HepG2 (cell line): Measurements from ENCODE around the gene SPTBN5. TPM values are rescaled to one million over a fixed set of nuclear protein-coding genes. Genes with fewer than 3 reads are reported as not detected.

Experiments used
- GZF1 ChIP-seq: sonication (generic); formaldehyde crosslinking; IDR thresholded peaks from 2 replicates; pipeline ENCODE4 v1.5.1; 2020; ENCODE audit warnings: mild to moderate bottlenecking, missing genetic modification reagents
- MED1 ChIP-seq: sonication (generic); formaldehyde crosslinking; IDR thresholded peaks from 2 replicates; pipeline ENCODE4 v1.4.0; 2020; ENCODE audit warnings: missing genetic modification reagents
- PHB2 ChIP-seq: fragments of 450-650 bp; IDR thresholded peaks from 2 replicates; pipeline ENCODE4 v1.6.1; 2018; ENCODE audit not compliant: partially characterized antibody
- POLR2G ChIP-seq: fragments of 200-400 bp; formaldehyde crosslinking; IDR thresholded peaks from 2 replicates; pipeline ENCODE4 v1.6.1; 2018; ENCODE audit warnings: mild to moderate bottlenecking, low read depth, low read length, moderate library complexity
- PREB ChIP-seq: sonication (generic); formaldehyde crosslinking; IDR thresholded peaks from 2 replicates; pipeline ENCODE4 v1.4.0; 2020; ENCODE audit warnings: missing genetic modification reagents
- RARG ChIP-seq: sonication (generic); formaldehyde crosslinking; IDR thresholded peaks from 2 replicates; pipeline ENCODE4 v1.4.0; 2020; ENCODE audit warnings: low read depth, mild to moderate bottlenecking, missing genetic modification reagents
- RFXAP ChIP-seq: sonication (generic); formaldehyde crosslinking; IDR thresholded peaks from 2 replicates; pipeline ENCODE4 v1.4.0; 2020; ENCODE audit warnings: missing genetic modification reagents, borderline replicate concordance
- SNAPC5 ChIP-seq: sonication (generic); formaldehyde crosslinking; IDR thresholded peaks from 2 replicates; pipeline ENCODE4 v1.8.1; 2023; ENCODE audit warnings: mild to moderate bottlenecking, missing genetic modification reagents, borderline replicate concordance
- SRSF9 ChIP-seq: fragments of 200-400 bp; formaldehyde crosslinking; IDR thresholded peaks from 2 replicates; pipeline ENCODE4 v1.6.1; 2018; ENCODE audit warnings: borderline replicate concordance, mild to moderate bottlenecking, low read depth, low read length; ENCODE audit not compliant: insufficient read depth, poor library complexity, severe bottlenecking
- TOPORS ChIP-seq: sonication (generic); formaldehyde crosslinking; IDR thresholded peaks from 2 replicates; pipeline ENCODE4 v1.8.0; 2023; ENCODE audit warnings: mild to moderate bottlenecking, missing genetic modification reagents
- ZBTB10 ChIP-seq: sonication (generic); formaldehyde crosslinking; IDR thresholded peaks from 2 replicates; pipeline ENCODE4 v1.4.0; 2020; ENCODE audit warnings: missing genetic modification reagents, borderline replicate concordance
- ZBTB44 ChIP-seq: sonication (generic); formaldehyde crosslinking; IDR thresholded peaks from 2 replicates; pipeline ENCODE4 v1.4.0; 2020; ENCODE audit warnings: missing genetic modification reagents
- ZBTB7B ChIP-seq: sonication (generic); formaldehyde crosslinking; IDR thresholded peaks from 2 replicates; pipeline ENCODE4 v1.4.0; 2020; ENCODE audit warnings: missing genetic modification reagents
- ZFAT ChIP-seq: sonication (generic); formaldehyde crosslinking; conservative IDR thresholded peaks from 2 replicates; pipeline ENCODE4 v1.8.1; 2023; ENCODE audit warnings: missing genetic modification reagents, inconsistent platforms
- ZNF333 ChIP-seq: sonication (generic); formaldehyde crosslinking; IDR thresholded peaks from 2 replicates; pipeline ENCODE4 v1.4.0; 2020; ENCODE audit warnings: mild to moderate bottlenecking, missing genetic modification reagents, borderline replicate concordance
- ZNF432 ChIP-seq: sonication (generic); formaldehyde crosslinking; IDR thresholded peaks from 2 replicates; pipeline ENCODE4 v1.5.0; 2020; ENCODE audit warnings: missing genetic modification reagents, mild to moderate bottlenecking, borderline replicate concordance
- ZNF558 ChIP-seq: sonication (generic); formaldehyde crosslinking; IDR thresholded peaks from 2 replicates; pipeline ENCODE4 v1.9.0; 2022; ENCODE audit warnings: mild to moderate bottlenecking, missing genetic modification reagents, borderline replicate concordance
- ZNF572 ChIP-seq: sonication (generic); formaldehyde crosslinking; IDR thresholded peaks from 2 replicates; pipeline ENCODE4 v1.5.1; 2020; ENCODE audit warnings: mild to moderate bottlenecking, missing genetic modification reagents
- ZNF710 ChIP-seq: sonication (generic); formaldehyde crosslinking; IDR thresholded peaks from 2 replicates; pipeline ENCODE4 v1.5.0; 2020; ENCODE audit warnings: mild to moderate bottlenecking, missing genetic modification reagents, borderline replicate concordance
- polyA plus RNA-seq, 8 experiments: library from polyadenylated mRNA; depleted of rRNA in 3 of 8; stranded (reverse) in 7 of 8; unstranded in 1 of 8; fragments of >200 nt; fragmentation: Illumina TruSeq in 4 of 8; extraction: Trizol in 4 of 8; gene quantifications; 2 replicates each; pipeline versions ENCODE4 v1.2.1 to v1.2.3, GENCODE V29; 2011 to 2016; ENCODE audit warnings: low read depth in 4 of 8, missing spikeins in 1 of 8, mixed read lengths in 1 of 8; ENCODE audit not compliant: insufficient read depth in 1 of 8
- total RNA-seq, 5 experiments: library from RNA; depleted of rRNA; stranded (reverse); fragments of >200 nt; fragmentation: Illumina TruSeq; extraction: Trizol; gene quantifications; 2 replicates each; pipeline ENCODE4 v1.2.3, GENCODE V29; 2016; ENCODE audit warnings: low read depth in 1 of 5

The SPTBN5 gene
- total and polyA plus RNA-seq, 2 of the 13 experiments (the other 11 are each of a cell fraction or from before 2014, with no cell fraction given) = 0.01 to 0.07 TPM

GRCh38 chr15:41827880-41828806 is 65.7 kb downstream of the SPTBN5 start, which contains the start of gene JMJD7 (continued):
- TF ChIP-seq PREB = no peak
- no peak for TF ChIP-seq ZNF558 (CRISPR knock-in tag)
- no peak for TF ChIP-seq GZF1
- TF ChIP-seq TOPORS (CRISPR knock-in tag) = 0 out of 2 replicates have a peak, but pooled peaks have one; percentile 29
- peak; percentile 26; the same call in 1 of the 2 replicates for TF ChIP-seq MED1
- TF ChIP-seq ZBTB10 (CRISPR knock-in tag) = no peak
- peak; percentile 77 for TF ChIP-seq POLR2G
- TF ChIP-seq ZBTB7B (CRISPR knock-in tag) = peak; percentile 24; the same call in 1 of the 2 replicates
- TF ChIP-seq RARG (CRISPR knock-in tag) = no peak
- TF ChIP-seq SRSF9 = no peak
- TF ChIP-seq ZNF432 (CRISPR knock-in tag) = no peak
- TF ChIP-seq ZNF572 = no peak
- TF ChIP-seq PHB2 = no peak
- TF ChIP-seq ZFAT (CRISPR knock-in tag) = no peak
- TF ChIP-seq ZNF333 (CRISPR knock-in tag) = no peak
- TF ChIP-seq ZNF710 (CRISPR knock-in tag) = 0 out of 2 replicates have a peak, but pooled peaks have one; percentile 31
- TF ChIP-seq ZBTB44 = no peak
- no peak for TF ChIP-seq RFXAP (CRISPR knock-in tag)
- TF ChIP-seq SNAPC5 (CRISPR knock-in tag) = no peak
